ENCODE data around the gene KAZN. TPM values are rescaled to one million over a fixed set of nuclear protein-coding genes. Genes with fewer than 3 reads are reported as not detected.

KAZN gene
- total RNA-seq, 3 donors from 2014 or later, result 0.35 to 1.7 (median 1.2) TPM

DNA sequence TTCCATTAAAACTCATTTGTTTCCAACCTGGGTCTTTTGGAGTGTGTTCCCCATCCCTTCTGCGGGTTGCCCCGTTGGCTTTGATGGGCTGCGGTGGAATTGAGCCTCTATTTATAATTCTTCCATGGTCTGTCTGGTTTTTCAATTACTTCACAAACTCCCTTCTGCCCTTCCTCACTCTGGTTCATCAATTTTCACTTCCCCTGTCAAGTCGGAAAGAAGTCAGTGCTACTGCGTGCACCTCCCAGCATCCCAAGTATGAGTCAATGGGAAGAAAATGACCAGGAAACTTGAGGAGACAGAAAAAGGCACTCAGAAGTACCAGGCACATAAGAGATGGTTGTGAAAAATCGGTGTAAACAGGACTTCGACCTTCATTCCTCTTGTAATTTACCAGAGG lies 126.2 kb downstream of the KAZN start:
- no peak for DNase-seq
- Mint-ChIP-seq H3K4me1 (ENCODE audit: low read depth) (no peaks in the 10 kb centered on the region), H3K4me3 (no peak overlapping the region), H3K9me3 (no peaks in the 10 kb centered on the region), H3K27me3 (ENCODE audit: low read depth) (no peaks in the 10 kb centered on the region), H3K36me3 (ENCODE audit: insufficient read depth) (no peaks in the 10 kb centered on the region)
- ATAC-seq, result no peak

GRCh38 chr1:14725238-14725637 lies 126.8 kb downstream of the KAZN start:
- ATAC-seq (no peak), DNase-seq (no peak)
- Mint-ChIP-seq H3K36me3 (ENCODE audit: insufficient read depth) (no peaks in the 10 kb centered on the region), H3K4me3 (no peak overlapping the region), H3K4me1 (ENCODE audit: low read depth) (no peaks in the 10 kb centered on the region), H3K27me3 (ENCODE audit: low read depth) (no peaks in the 10 kb centered on the region), H3K9me3 (no peaks in the 10 kb centered on the region)

DNA sequence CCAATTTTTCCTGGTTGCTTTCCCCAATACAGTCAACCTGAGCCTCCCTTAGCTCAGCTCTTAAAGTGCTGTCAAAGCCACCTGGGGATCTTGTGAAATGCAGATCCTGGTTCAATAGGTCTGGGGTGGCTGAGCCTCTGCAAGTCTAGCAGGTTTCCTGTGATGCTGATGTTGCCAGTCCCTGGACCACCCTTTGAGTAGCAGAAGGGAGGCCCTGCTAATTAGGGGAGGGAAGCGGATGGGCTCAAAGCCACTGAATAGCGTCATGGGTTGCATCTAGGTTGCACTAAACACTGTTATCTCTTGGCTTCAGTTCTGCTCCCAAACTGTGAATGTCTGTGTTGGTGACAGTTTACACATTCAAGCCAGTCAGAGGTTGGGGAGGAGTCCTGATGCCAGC lies 127.2 kb downstream of the KAZN start:
- Mint-ChIP-seq H3K27me3 (ENCODE audit: low read depth) (no peaks in the 10 kb centered on the region), H3K9me3 (no peaks in the 10 kb centered on the region), H3K36me3 (ENCODE audit: insufficient read depth) (no peaks in the 10 kb centered on the region), H3K4me3 (no peak overlapping the region), H3K4me1 (ENCODE audit: low read depth) (no peaks in the 10 kb centered on the region)
- ATAC-seq (no peak), DNase-seq (no peak)

GRCh38 chr1:14726606-14727005 lies 128.1 kb downstream of the KAZN start:
- Mint-ChIP-seq H3K27me3 (ENCODE audit: low read depth) (no peaks in the 10 kb centered on the region), H3K9me3 (no peaks in the 10 kb centered on the region), H3K36me3 (ENCODE audit: insufficient read depth) (no peaks in the 10 kb centered on the region), H3K4me3 (no peak overlapping the region), H3K4me1 (ENCODE audit: low read depth) (no peaks in the 10 kb centered on the region)
- no peak for DNase-seq
- ATAC-seq, result no peak

DNA sequence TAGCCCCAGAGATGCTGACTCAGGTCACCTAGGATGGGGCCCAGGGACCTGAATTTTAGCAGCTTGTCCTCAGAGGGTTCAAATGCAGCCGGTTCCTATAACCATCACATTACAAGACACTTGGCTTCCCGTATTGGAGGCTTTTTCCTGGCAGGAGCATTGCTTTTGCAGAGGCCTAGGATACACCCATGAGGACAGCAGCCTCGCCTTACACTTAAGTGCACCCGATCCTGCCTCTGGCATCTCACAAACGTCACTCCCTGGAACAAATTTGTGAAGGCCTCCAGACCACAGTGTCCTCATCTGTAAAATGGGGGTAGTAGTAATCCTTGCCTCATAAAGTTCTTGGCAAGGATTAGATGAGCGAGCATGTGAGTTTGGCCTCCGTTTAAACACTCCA lies 130.0 kb downstream of the KAZN start:
- no peak overlapping the region for H3K4me3 Mint-ChIP-seq
- H3K4me1 Mint-ChIP-seq (ENCODE audit: low read depth), result no peaks in the 10 kb centered on the region
- H3K27me3 Mint-ChIP-seq (ENCODE audit: low read depth), result no peaks in the 10 kb centered on the region
- no peaks in the 10 kb centered on the region for H3K36me3 Mint-ChIP-seq (ENCODE audit: insufficient read depth)
- DNase-seq (no peak), ATAC-seq (no peak)
- H3K9me3 Mint-ChIP-seq, result no peaks in the 10 kb centered on the region

DNA sequence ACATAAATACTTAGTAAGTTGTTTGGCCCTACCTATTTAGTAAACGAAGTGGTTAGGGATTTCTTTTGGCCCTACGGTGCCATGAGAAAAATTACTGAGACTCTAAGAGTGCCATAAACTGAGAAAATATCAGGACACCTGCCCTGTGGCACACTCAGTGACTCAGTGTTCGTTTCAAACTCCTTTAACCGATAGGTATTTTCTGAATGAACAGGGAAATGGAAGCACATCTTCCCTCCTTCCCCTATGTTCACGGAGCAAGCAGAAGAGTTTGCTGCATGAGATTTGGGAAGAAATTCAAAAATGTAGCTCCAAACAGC lies 134.2 kb downstream of the KAZN start:
- H3K9me3 Mint-ChIP-seq, result no peaks in the 10 kb centered on the region
- no peaks in the 10 kb centered on the region for H3K36me3 Mint-ChIP-seq (ENCODE audit: insufficient read depth)
- no peaks in the 10 kb centered on the region for H3K4me1 Mint-ChIP-seq (ENCODE audit: low read depth)
- ATAC-seq, result no peak
- DNase-seq, result no peak
- H3K4me3 Mint-ChIP-seq, result no peak overlapping the region
- H3K27me3 Mint-ChIP-seq (ENCODE audit: low read depth), result peaks cover 13% of the 10 kb centered on the region

GRCh38 chr1:14733048-14733778 lies 134.7 kb downstream of the KAZN start:
- DNase-seq (no peak), ATAC-seq (no peak)
- Mint-ChIP-seq H3K4me3 (no peak overlapping the region), H3K27me3 (ENCODE audit: low read depth) (peaks cover 13% of the 10 kb centered on the region), H3K36me3 (ENCODE audit: insufficient read depth) (no peaks in the 10 kb centered on the region), H3K9me3 (no peaks in the 10 kb centered on the region), H3K4me1 (ENCODE audit: low read depth) (no peaks in the 10 kb centered on the region)

GRCh38 chr1:14733779-14734140 lies 135.3 kb downstream of the KAZN start:
- H3K4me3 Mint-ChIP-seq, result no peak overlapping the region
- H3K27me3 Mint-ChIP-seq (ENCODE audit: low read depth), result peaks cover 17% of the 10 kb centered on the region
- DNase-seq, result no peak
- H3K4me1 Mint-ChIP-seq (ENCODE audit: low read depth), result no peaks in the 10 kb centered on the region
- no peak for ATAC-seq
- no peaks in the 10 kb centered on the region for H3K9me3 Mint-ChIP-seq
- H3K36me3 Mint-ChIP-seq (ENCODE audit: insufficient read depth), result no peaks in the 10 kb centered on the region

DNA sequence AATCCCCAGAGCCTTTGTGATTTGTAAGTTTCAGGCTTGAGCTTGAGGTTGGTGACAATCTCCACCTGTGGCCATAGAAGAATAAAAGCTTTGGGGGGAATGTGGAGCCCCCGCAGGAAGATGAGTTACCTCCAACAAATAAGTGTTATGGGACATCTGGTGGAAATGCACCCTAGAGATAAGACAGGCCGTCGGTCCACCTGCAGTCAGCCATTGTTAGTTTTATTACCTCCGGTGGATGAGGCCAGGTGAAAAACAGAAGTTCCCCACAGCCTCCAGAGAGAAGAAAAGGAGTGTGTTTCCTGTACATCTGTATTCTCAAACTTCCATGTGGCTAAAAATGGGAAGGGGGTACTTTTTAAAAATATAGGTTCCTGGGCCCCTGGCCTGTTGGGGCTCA lies 137.4 kb downstream of the KAZN start:
- Mint-ChIP-seq H3K4me3 (no peak overlapping the region), H3K9me3 (no peaks in the 10 kb centered on the region), H3K27me3 (ENCODE audit: low read depth) (peaks cover 30% of the 10 kb centered on the region), H3K4me1 (ENCODE audit: low read depth) (no peaks in the 10 kb centered on the region), H3K36me3 (ENCODE audit: insufficient read depth) (no peaks in the 10 kb centered on the region)
- DNase-seq, result no peak
- ATAC-seq, result no peak

- ATAC-seq, result no peak
- Mint-ChIP-seq H3K9me3 (no peaks in the 10 kb centered on the region), H3K4me1 (ENCODE audit: low read depth) (no peaks in the 10 kb centered on the region), H3K36me3 (ENCODE audit: insufficient read depth) (no peaks in the 10 kb centered on the region), H3K27me3 (ENCODE audit: low read depth) (peaks cover 43% of the 10 kb centered on the region), H3K4me3 (no peak overlapping the region)
- no peak for DNase-seq
Observed at GRCh38 chr1:14737561-14738094, 139.1 kb downstream of the KAZN start.

GRCh38 chr1:14738235-14738634 lies 139.8 kb downstream of the KAZN start:
- H3K36me3 Mint-ChIP-seq (ENCODE audit: insufficient read depth), result no peaks in the 10 kb centered on the region
- no peak overlapping the region for H3K4me3 Mint-ChIP-seq

DNA sequence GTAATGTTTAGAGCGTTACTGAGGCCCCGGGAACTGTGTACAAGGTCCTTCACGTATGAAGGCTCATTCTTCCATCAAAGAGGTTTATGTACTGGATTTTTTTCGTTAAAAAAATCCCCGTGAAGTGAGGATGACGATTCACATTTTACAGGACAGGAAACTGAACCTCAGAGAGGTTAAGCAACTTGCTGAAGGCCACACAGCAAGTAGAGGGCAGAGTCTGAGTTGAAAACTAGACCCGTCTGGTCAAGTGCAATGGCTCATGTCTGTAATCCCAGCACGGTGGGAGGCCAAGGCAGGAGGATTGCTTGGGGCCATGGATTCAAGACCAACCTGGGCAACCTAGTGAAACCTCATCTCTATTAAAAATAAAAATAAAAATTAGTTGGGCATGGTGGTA lies 140.2 kb downstream of the KAZN start:
- no peaks in the 10 kb centered on the region for H3K4me1 Mint-ChIP-seq (ENCODE audit: low read depth)
- ATAC-seq (no peak), DNase-seq (no peak)
- peaks cover 46% of the 10 kb centered on the region for H3K27me3 Mint-ChIP-seq (ENCODE audit: low read depth)
- no peaks in the 10 kb centered on the region for H3K36me3 Mint-ChIP-seq (ENCODE audit: insufficient read depth)
- H3K9me3 Mint-ChIP-seq, result no peaks in the 10 kb centered on the region
- no peak overlapping the region for H3K4me3 Mint-ChIP-seq

More at GRCh38 chr1:14738235-14738634, 139.8 kb downstream of the KAZN start:
- Mint-ChIP-seq H3K4me1 (ENCODE audit: low read depth) (no peaks in the 10 kb centered on the region), H3K9me3 (no peaks in the 10 kb centered on the region), H3K27me3 (ENCODE audit: low read depth) (peaks cover 46% of the 10 kb centered on the region)
- DNase-seq (no peak), ATAC-seq (no peak)

- ATAC-seq (no peak), DNase-seq (no peak)
- Mint-ChIP-seq H3K4me1 (ENCODE audit: low read depth) (no peaks in the 10 kb centered on the region), H3K9me3 (no peaks in the 10 kb centered on the region), H3K36me3 (ENCODE audit: insufficient read depth) (no peaks in the 10 kb centered on the region), H3K4me3 (no peak overlapping the region), H3K27me3 (ENCODE audit: low read depth) (peaks cover 46% of the 10 kb centered on the region)
Observed at GRCh38 chr1:14739082-14739832, 140.8 kb downstream of the KAZN start.

- no peaks in the 10 kb centered on the region for H3K4me1 Mint-ChIP-seq (ENCODE audit: low read depth)
- DNase-seq, result no peak
- no peaks in the 10 kb centered on the region for H3K9me3 Mint-ChIP-seq
- H3K27me3 Mint-ChIP-seq (ENCODE audit: low read depth), result peaks cover 44% of the 10 kb centered on the region
- H3K36me3 Mint-ChIP-seq (ENCODE audit: insufficient read depth), result no peaks in the 10 kb centered on the region
- ATAC-seq, result no peak
- no peak overlapping the region for H3K4me3 Mint-ChIP-seq
Observed at GRCh38 chr1:14740016-14740415, 141.5 kb downstream of the KAZN start.

DNA sequence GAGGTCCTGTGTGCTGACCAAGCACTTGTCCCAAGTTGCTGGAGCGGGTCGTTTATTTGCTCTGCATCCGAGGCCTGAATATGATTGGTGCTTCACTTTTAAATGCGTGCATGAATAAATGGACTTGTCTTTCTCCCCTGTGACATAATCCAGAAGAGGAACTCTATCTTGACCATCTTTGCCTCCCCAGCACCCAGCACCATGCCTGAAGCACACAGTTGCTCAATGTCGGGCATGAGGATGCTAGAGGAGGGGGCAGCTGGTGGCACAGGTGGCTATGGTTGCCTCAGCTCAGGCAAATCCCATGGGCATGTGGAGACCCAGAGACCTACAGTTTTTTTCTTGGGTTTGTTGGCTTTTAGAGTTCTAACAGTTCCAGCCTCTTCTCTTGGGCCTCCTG lies 142.6 kb downstream of the KAZN start:
- ATAC-seq, result no peak
- Mint-ChIP-seq H3K4me3 (no peak overlapping the region), H3K9me3 (no peaks in the 10 kb centered on the region), H3K4me1 (ENCODE audit: low read depth) (no peaks in the 10 kb centered on the region), H3K27me3 (ENCODE audit: low read depth) (peaks cover 41% of the 10 kb centered on the region), H3K36me3 (ENCODE audit: insufficient read depth) (no peaks in the 10 kb centered on the region)
- no peak for DNase-seq
